ENCODE results near the gene ITPKC.

Gene ITPKC

GRCh38 chr19:40785526-40785925, 68.6 kb downstream of the ITPKC start:
- H3K27me3 ChIP-seq, result no peaks in the 10 kb centered on the region
- peaks cover 44% of the 10 kb centered on the region; the same call in 1 of the 2 replicates for H3K36me3 ChIP-seq
- no peak for TF ChIP-seq Cebpa-rat (IDR thresholded peaks at IDR 0.05)
- no peaks in the 10 kb centered on the region for H4K20me1 ChIP-seq
- no peak overlapping the region for H3K4me3 ChIP-seq
- no peaks in the 10 kb centered on the region for H3K9me3 ChIP-seq
- H3K4me1 ChIP-seq, result peaks cover 9% of the 10 kb centered on the region
- H3K9ac ChIP-seq, result no peak overlapping the region
- H3K4me2 ChIP-seq, result no peak overlapping the region
- no peak overlapping the region for H3K27ac ChIP-seq

- no peak overlapping the region for H3K27ac ChIP-seq
- no peak overlapping the region for H3K9ac ChIP-seq
- H3K4me1 ChIP-seq, result peaks cover 10% of the 10 kb centered on the region
- H3K36me3 ChIP-seq, result peaks cover 44% of the 10 kb centered on the region; the same call in 1 of the 2 replicates
- H3K27me3 ChIP-seq, result no peaks in the 10 kb centered on the region
- TF ChIP-seq Cebpa-rat (IDR thresholded peaks at IDR 0.05), result no peak
- H4K20me1 ChIP-seq, result no peaks in the 10 kb centered on the region
- no peaks in the 10 kb centered on the region for H3K9me3 ChIP-seq
- no peak overlapping the region for H3K4me2 ChIP-seq
- H3K4me3 ChIP-seq, result no peak overlapping the region
These were observed 69.4 kb downstream of the ITPKC start for GRCh38 chr19:40786060-40787037.

Measured in BLaER1 (cell line).